ENCODE data around the gene MYO5C.

Gene MYO5C

GRCh38 chr15:52278636-52279367, 16.8 kb downstream of the MYO5C start:
- DNase-seq: no peak

GRCh38 chr15:52278135-52278534, 17.5 kb downstream of the MYO5C start:
- DNase-seq: no peak

DNA sequence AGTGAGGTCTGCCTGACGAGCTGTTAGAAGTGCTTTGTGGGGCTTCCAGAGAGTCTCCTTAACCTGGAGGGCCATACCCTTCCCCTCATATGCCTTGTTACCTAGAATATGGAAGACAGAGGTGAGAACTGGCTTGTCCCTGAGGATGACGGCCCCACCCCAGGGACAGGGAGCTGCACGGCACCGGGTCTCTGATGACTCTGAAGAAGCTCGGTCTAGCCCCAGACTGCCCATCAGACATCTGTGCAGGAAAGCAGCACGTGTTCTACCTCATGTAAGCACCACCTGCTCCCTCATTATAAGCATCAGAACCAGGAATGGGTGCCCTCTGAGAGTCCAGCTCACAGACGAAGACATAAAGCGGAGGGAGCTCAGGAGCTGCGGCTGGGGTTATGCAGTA, 18.0 kb downstream of the MYO5C start:
- no peak for DNase-seq

- no peak for DNase-seq
Measured at GRCh38 chr15:52276256-52276770, 19.3 kb downstream of the MYO5C start.

DNA sequence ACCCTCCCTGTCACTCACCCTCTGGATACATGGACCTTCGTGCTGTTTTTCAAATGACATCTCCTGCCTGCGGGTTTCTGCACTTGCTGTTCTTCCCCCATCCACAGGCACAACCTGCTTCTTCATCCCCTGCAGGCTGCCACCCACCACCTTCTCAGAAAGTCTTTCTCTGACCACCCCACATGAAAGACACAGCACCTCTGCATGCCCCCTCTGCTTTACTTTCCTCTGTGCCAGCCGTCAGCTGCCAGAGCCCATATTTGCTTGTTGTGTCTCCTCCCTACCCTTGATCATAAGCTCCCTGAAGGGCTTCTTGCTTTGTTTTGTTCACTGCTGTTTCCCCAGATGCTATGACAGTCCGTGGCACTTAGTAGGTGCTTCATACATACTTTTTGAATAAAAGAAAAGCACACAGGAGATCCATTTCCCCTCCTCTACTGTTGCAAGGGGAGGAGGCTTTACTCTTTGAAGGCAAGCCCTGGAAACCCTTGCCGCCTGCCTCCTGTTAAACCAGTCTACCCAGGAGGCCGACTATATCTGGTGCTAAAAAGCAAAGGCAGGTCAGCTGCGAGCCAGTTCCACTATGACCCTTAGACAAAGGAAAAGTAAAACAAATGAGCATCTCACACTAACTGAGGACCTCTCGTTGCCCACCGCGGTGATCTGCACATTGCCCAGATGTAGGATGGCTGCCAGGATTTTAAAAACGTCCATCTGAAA, 31.9 kb downstream of the MYO5C start:
- no peak for DNase-seq

DNA sequence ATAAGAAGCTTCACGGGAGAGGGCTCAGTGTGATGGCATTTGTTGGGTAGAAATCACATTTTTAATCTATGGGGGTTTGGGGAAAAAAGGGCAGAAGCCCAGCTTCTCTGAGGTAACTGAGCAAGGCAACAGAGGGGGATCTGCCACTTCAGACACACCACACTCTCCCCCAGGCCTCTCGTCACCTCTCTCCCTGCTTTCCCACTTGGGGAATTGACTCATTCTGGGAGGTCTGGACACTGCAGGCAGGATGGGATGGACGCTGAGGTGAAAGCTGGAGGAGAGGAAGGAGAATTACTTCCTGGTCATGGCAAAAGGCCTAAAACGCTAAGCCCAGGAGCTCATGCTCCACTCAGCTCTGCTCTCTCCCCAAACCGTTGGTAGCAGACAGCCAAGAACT, 33.2 kb downstream of the MYO5C start:
- DNase-seq: no peak

DNA sequence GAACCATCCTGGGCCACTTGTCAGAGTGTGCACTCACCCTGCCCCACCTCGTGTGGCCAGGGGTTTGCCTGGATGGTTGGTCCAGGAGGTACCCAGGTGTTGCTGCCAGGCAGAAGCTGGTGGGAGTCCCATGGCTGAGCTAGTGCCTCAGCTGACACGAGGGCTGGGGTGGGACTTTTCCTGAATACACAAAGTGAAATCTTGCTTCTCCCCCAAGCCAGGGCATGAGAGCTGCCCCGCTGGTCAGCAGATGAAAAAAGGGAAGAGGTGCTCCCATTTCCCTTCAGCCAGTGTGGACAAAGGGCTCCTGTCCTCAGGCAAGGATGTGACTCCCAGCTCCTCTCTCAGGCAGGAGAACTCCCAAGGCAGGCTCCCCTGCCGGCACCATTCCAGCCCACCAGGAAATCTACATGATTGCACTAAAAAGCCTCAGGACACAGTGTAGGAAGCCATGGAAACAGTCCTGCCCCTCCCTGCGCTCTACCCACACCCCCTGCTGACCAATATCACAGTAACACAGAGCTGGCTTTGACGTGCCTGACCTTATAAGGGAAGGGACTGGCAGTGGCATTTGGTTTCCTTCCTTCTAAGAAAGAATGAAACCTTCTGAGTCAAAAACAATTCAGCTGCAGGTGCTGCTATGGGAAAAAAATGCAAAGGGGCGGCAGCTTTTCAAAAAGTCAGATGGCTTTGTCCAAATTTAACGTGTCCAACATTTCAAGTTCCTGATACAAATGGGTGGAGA, 33.9 kb downstream of the MYO5C start:
- DNase-seq: peak; percentile 44

- no peak for DNase-seq
Measured at GRCh38 chr15:52261026-52261425, 34.6 kb downstream of the MYO5C start.

DNA sequence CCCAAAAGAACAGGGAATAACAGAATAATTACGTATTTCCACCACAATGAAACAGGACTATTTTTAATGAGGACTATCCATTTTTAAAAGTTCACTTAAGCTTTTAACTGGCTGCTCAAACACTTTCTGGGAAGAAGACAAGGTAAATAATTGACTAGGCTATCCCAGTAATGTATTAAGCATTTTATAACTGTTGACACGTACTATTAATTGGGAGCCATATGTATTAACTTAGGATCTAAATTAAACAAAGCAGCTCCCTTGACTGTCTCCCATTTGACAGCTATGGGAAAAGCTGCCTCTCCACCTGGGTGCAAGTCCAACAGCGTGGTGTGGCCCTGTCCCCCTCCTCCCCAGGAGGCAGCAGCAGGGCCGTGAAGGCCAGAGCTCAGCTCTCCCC, 36.1 kb downstream of the MYO5C start:
- no peak for DNase-seq

GRCh38 chr15:52258461-52258860, 37.1 kb downstream of the MYO5C start:
- no peak for DNase-seq

DNA sequence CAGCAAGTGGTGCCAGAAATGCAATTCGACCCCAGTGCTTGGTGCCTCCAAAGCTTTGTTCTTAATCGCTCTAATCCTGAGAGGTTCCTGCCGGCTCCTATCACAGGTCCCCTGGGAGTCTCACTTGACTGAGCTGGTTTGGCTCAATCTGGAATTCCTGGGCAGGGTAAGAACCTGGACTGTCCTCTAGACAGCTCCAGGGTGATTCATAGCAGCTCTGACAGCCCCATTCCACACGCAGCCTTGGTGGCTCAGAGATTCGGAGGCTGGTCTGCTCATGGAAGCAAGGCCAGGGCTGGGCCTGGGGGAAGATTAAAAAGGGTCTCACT, 37.9 kb downstream of the MYO5C start:
- no peak for DNase-seq

DNA sequence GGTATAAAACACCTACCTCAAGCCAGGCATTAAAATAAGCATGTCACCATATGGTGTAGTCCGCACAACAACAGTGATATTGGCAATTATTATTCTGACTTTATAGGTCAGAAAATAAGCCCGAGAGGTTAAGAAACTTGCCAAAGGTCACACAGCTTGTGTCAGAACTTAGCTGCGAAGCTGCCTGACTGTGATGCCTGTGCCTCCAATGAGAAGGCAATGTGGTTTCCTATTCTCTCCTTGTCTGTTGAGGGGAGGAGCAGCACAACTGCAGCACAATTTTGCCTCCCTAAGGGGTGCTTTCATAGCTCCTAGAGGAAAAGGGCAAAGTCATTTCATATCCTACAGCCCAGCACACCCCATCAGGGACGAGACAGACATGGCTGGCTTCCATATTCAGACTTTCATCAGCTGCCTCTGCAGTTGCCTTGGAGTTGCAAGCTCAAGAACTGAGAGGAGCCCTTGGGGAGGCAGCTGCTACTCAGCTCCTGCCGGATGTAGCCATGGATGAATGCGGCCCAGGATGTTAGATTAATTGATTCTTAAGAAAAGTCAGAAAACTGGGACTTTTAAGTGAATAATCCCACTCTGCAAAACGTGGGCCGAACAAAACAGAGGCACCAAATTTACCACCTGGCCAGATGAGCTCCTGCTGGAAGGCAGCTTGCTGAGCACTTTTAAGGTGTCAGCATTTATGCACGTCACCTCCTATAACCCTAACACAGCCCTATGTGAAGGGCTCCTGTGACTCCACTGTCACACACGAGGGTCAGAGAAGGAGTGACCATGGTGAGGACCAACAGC, 38.5 kb downstream of the MYO5C start:
- DNase-seq: peak; percentile 18

DNA sequence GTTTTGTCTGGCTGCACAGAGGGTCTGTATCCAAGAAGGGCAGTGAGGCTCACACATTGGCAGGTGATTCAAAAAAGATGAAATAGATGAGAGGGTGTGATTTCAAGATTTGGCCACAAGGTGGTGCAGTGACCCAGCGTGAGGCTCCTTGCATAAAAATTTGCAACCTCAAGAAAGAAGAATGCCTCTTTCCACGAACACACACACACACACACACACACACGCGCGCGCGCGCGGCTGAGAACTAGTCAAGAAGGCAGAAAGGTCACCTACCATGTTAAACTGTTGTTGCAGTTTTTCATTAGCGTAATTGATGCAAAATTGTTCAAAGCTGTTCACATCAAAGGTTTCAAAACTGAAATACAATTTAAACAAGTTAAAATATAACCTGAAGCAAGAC, 39.2 kb downstream of the MYO5C start:
- DNase-seq: peak; percentile 84

GRCh38 chr15:52255935-52256334, 39.7 kb downstream of the MYO5C start:
- no peak for DNase-seq

DNA sequence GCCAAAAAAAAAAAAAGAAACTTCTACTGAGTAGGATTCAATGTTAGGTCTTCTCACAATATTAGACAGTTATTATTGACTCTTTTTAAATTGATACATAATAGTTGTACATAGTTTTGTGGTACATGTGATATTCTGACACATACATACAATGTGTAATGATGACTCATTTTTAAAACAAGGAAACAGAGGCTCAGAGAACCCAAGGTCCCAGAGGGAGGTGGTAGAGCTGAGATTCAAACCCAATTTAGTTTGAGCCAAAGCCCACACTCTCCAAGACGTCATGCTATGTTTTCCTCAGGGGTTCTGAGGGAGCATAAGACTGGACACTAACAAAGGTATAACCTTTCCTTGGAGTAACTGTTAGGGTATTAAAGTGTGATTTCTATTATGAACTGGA, 40.6 kb downstream of the MYO5C start:
- DNase-seq: no peak

DNA sequence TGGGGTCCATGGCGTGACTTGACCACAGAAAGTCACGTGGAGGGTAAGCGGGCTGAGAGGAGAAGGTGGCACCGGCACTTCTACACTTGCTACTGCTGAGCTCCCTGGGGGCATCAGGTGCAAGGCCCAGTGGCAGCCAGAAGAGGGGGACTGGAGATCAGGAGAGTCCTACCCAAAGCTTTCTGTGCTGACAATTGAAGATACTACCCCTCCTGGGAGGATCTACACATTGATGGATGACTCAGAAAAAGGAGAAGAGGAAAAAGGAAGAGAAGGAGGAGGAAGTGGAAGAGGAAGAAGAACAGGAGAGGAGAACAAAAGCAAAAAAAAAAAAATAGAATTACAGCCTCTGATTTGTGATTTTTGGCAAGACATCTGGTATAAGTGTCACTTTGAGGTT, 41.2 kb downstream of the MYO5C start:
- no peak for DNase-seq

DNA sequence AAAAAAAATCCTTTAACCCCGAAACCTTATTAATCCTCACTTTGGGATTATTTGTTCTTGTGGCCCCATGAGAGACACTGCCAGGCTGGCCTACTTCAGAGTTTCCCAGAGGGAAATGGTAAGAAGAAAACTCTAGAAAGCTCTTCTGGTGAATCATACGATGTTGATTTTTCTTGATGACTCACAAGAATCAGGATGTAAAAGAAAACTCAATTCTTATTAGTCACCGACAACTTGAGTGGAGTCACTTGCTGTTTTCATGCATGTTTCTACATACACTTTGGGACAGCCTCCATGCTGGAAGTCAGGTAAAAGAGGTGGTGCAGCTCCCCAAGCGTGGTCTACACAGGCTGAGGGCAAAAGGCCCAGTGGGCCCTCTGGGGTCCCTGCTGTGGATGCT, 42.8 kb downstream of the MYO5C start:
- DNase-seq: no peak

GRCh38 chr15:52251144-52251860, 44.3 kb downstream of the MYO5C start:
- no peak for DNase-seq

- no peak for DNase-seq
Measured at GRCh38 chr15:52247461-52247860, 48.1 kb downstream of the MYO5C start.

- no peak for DNase-seq
Measured at GRCh38 chr15:52246686-52247431, 48.7 kb downstream of the MYO5C start.

Measured in CD4-positive, alpha-beta T cell treated with Interleukin-6 for 4 hours (primary cell).